Measurements from ENCODE around the gene GPR31. TPM values are rescaled to one million over a fixed set of nuclear protein-coding genes. Genes with fewer than 3 reads are reported as not detected.
"Not testable (repeated sequence)": the region's sequence is repeated elsewhere in the genome, so short reads cannot be mapped to it uniquely, and the experiment has no call there.

GPR31 gene
- not detected for polyA plus RNA-seq (2013, experiment 1 of 2)
- polyA plus RNA-seq (2013, experiment 2 of 2), result not detected

GRCh38 chr6:167157863-167158262, at the start of gene GPR31:
GPR31 (minus strand) TSS chr6:167157980; CDS start chr6:167157831, 149 bp downstream.
- no peak for DNase-seq (ENCODE audit: low spot score)
- Histone ChIP-seq H3K36me3 (replicated peaks in 1 of 2; ENCODE audit: control insufficient read depth in 2 of 2, insufficient read depth in 2 of 2, low read length in 2 of 2) (no peaks in the 10 kb centered on the region), H3K9ac (ENCODE audit: low read depth, low read length, poor library complexity) (peak within 1 kb of the TSS; percentile 46), H2BK5ac (ENCODE audit: low read length) (no peak within 1 kb of the TSS), H3K23ac (ENCODE audit: low read depth, low read length, poor library complexity) (peak within 1 kb of the TSS; percentile 90), H2AK5ac (ENCODE audit: low read depth, low read length) (peak within 1 kb of the TSS; percentile 28), H3K18ac (ENCODE audit: low read length) (peak within 1 kb of the TSS; percentile 69), H4K8ac (ENCODE audit: low read depth, low read length) (no peak within 1 kb of the TSS), H3K9me3 (replicated peaks in 1 of 2; ENCODE audit: control insufficient read depth in 2 of 2, insufficient read depth in 1 of 2, low read depth in 1 of 2, low read length in 2 of 2) (peaks cover 0 to 2% of the 10 kb centered on the region in 2 donors), H3K4me3 (ENCODE audit: low read length in 2 of 2) (peak within 1 kb of the TSS in 1 of 2 donors; percentile 45), H3K14ac (ENCODE audit: low read length) (peak within 1 kb of the TSS; percentile 50), H2BK15ac (ENCODE audit: low read length) (peak within 1 kb of the TSS; percentile 42), H3K4me2 (ENCODE audit: insufficient read depth, low read length, poor library complexity, severe bottlenecking) (no peak within 1 kb of the TSS), H3K4ac (ENCODE audit: low read length) (no peak within 1 kb of the TSS), H4K91ac (ENCODE audit: low read depth, low read length, poor library complexity) (no peak within 1 kb of the TSS), H2AFZ (ENCODE audit: low read length) (no peak within 1 kb of the TSS), H3K79me1 (ENCODE audit: low read depth, low read length) (no peaks in the 10 kb centered on the region), H3K4me1 (ENCODE audit: control insufficient read depth in 2 of 2, insufficient read depth in 1 of 2, low read depth in 1 of 2, low read length in 2 of 2) (peaks cover 0 to 2% of the 10 kb centered on the region in 2 donors), H3K27me3 (ENCODE audit: control insufficient read depth in 3 of 3, insufficient read depth in 3 of 3, low read depth in 1 of 3, low read length in 3 of 3) (peaks cover 0 to 3% (median 0%) of the 10 kb centered on the region in 3 experiments), H3K27ac (replicated peaks; ENCODE audit: low read length) (no peak within 1 kb of the TSS), H2BK12ac (ENCODE audit: low read length) (peak within 1 kb of the TSS; percentile 25), H2BK120ac (ENCODE audit: low read depth, low read length) (peak within 1 kb of the TSS; percentile 21)
- WGBS, 2 donors (ENCODE audit: extremely low coverage in 2 of 2, insufficient read length in 2 of 2, insufficient replicate concordance in 1 of 2), result no CpG with 5 or more reads among the region's 4 CpGs

DNA sequence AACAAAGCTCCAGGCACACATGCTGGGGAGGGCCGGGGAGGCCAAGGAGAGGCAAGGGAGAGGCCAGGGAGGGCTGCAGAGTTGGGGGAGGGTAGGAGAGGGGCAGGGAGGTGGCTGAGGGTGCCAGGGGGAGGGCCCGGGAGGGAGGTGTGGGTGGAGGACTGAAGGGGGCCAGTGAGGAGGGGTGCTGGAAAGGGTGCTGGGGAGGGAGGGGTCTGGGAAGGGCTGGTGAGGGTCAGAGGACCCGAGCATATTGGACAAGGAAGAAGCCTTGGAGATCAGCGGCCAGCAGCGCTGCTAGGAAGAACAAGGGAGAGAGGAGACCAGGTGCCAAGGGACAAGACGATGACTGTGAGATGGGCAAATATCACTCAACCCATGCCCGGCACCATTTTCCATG, 49.7 kb upstream of the GPR31 start:
- no peak overlapping the region for H3K14ac ChIP-seq (ENCODE audit: low read length)
- H3K4me1 ChIP-seq (ENCODE audit: control insufficient read depth in 2 of 2, insufficient read depth in 1 of 2, low read depth in 1 of 2, low read length in 2 of 2), result peaks cover 0 to 4% of the 10 kb centered on the region in 2 donors
- H3K9ac ChIP-seq (ENCODE audit: low read depth, low read length, poor library complexity), result no peak overlapping the region
- no peak overlapping the region for H2BK15ac ChIP-seq (ENCODE audit: low read length)
- H3K27ac ChIP-seq (replicated peaks; ENCODE audit: low read length), result no peak overlapping the region
- peaks cover 0 to 7% (median 0%) of the 10 kb centered on the region in 3 experiments for H3K27me3 ChIP-seq (ENCODE audit: control insufficient read depth in 3 of 3, insufficient read depth in 3 of 3, low read depth in 1 of 3, low read length in 3 of 3)
- H3K36me3 ChIP-seq (replicated peaks in 1 of 2; ENCODE audit: control insufficient read depth in 2 of 2, insufficient read depth in 2 of 2, low read length in 2 of 2), result no peaks in the 10 kb centered on the region
- no peaks in the 10 kb centered on the region for H3K9me3 ChIP-seq (replicated peaks in 1 of 2; ENCODE audit: control insufficient read depth in 2 of 2, insufficient read depth in 1 of 2, low read depth in 1 of 2, low read length in 2 of 2)
- H3K4me2 ChIP-seq (ENCODE audit: insufficient read depth, low read length, poor library complexity, severe bottlenecking), result no peak overlapping the region
- no peak for DNase-seq (ENCODE audit: low spot score)
- H3K79me1 ChIP-seq (ENCODE audit: low read depth, low read length), result no peaks in the 10 kb centered on the region
- H3K4ac ChIP-seq (ENCODE audit: low read length), result no peak overlapping the region
- H2BK12ac ChIP-seq (ENCODE audit: low read length), result no peak overlapping the region
- H3K18ac ChIP-seq (ENCODE audit: low read length), result no peak overlapping the region
- no peak overlapping the region for H2BK120ac ChIP-seq (ENCODE audit: low read depth, low read length)
- H2AK5ac ChIP-seq (ENCODE audit: low read depth, low read length), result no peak overlapping the region
- H2AFZ ChIP-seq (ENCODE audit: low read length), result no peak overlapping the region
- H3K23ac ChIP-seq (ENCODE audit: low read depth, low read length, poor library complexity), result no peak overlapping the region
- H4K8ac ChIP-seq (ENCODE audit: low read depth, low read length), result peak overlapping the region; percentile 21
- no peak overlapping the region for H2BK5ac ChIP-seq (ENCODE audit: low read length)
- WGBS, 2 donors (ENCODE audit: extremely low coverage in 2 of 2, insufficient read length in 2 of 2, insufficient replicate concordance in 1 of 2), result no CpG with 5 or more reads among the region's 7 CpGs
- no peak overlapping the region for H3K4me3 ChIP-seq (ENCODE audit: low read length in 2 of 2)
- H4K91ac ChIP-seq (ENCODE audit: low read depth, low read length, poor library complexity), result no peak overlapping the region

- H3K27me3 ChIP-seq (ENCODE audit: control insufficient read depth in 3 of 3, insufficient read depth in 3 of 3, low read depth in 1 of 3, low read length in 3 of 3); H3K4me1 ChIP-seq (ENCODE audit: control insufficient read depth in 2 of 2, insufficient read depth in 1 of 2, low read depth in 1 of 2, low read length in 2 of 2); H3K36me3 ChIP-seq (replicated peaks in 1 of 2; ENCODE audit: control insufficient read depth in 2 of 2, insufficient read depth in 2 of 2, low read length in 2 of 2); H3K23ac ChIP-seq (ENCODE audit: low read depth, low read length, poor library complexity); H2AK5ac ChIP-seq (ENCODE audit: low read depth, low read length); H2BK5ac ChIP-seq (ENCODE audit: low read length); H3K9ac ChIP-seq (ENCODE audit: low read depth, low read length, poor library complexity); H3K4me3 ChIP-seq (ENCODE audit: low read length in 2 of 2); H3K27ac ChIP-seq (replicated peaks; ENCODE audit: low read length); H4K91ac ChIP-seq (ENCODE audit: low read depth, low read length, poor library complexity); H3K79me1 ChIP-seq (ENCODE audit: low read depth, low read length); H2AFZ ChIP-seq (ENCODE audit: low read length); H3K4me2 ChIP-seq (ENCODE audit: insufficient read depth, low read length, poor library complexity, severe bottlenecking); H3K4ac ChIP-seq (ENCODE audit: low read length); H3K18ac ChIP-seq (ENCODE audit: low read length); H3K14ac ChIP-seq (ENCODE audit: low read length); H3K9me3 ChIP-seq (replicated peaks in 1 of 2; ENCODE audit: control insufficient read depth in 2 of 2, insufficient read depth in 1 of 2, low read depth in 1 of 2, low read length in 2 of 2); H4K8ac ChIP-seq (ENCODE audit: low read depth, low read length); DNase-seq (ENCODE audit: low spot score); H2BK120ac ChIP-seq (ENCODE audit: low read depth, low read length); H2BK12ac ChIP-seq (ENCODE audit: low read length); H2BK15ac ChIP-seq (ENCODE audit: low read length): not testable (repeated sequence)
- no CpG with 5 or more reads among the region's 11 CpGs for WGBS, 2 donors (ENCODE audit: extremely low coverage in 2 of 2, insufficient read length in 2 of 2, insufficient replicate concordance in 1 of 2)
Measured at GRCh38 chr6:167205316-167205715, 47.5 kb upstream of the GPR31 start.

GRCh38 chr6:167204059-167204348, 46.2 kb upstream of the GPR31 start:
- not testable (repeated sequence) for H3K27ac ChIP-seq (replicated peaks; ENCODE audit: low read length); H4K91ac ChIP-seq (ENCODE audit: low read depth, low read length, poor library complexity); DNase-seq (ENCODE audit: low spot score)

More at GRCh38 chr6:167204059-167204348, 46.2 kb upstream of the GPR31 start:
- H3K27me3 ChIP-seq (ENCODE audit: control insufficient read depth in 3 of 3, insufficient read depth in 3 of 3, low read depth in 1 of 3, low read length in 3 of 3); H3K4me2 ChIP-seq (ENCODE audit: insufficient read depth, low read length, poor library complexity, severe bottlenecking); H3K14ac ChIP-seq (ENCODE audit: low read length); H2BK5ac ChIP-seq (ENCODE audit: low read length); H2AFZ ChIP-seq (ENCODE audit: low read length); H3K18ac ChIP-seq (ENCODE audit: low read length); H3K4me1 ChIP-seq (ENCODE audit: control insufficient read depth in 2 of 2, insufficient read depth in 1 of 2, low read depth in 1 of 2, low read length in 2 of 2); H3K9me3 ChIP-seq (replicated peaks in 1 of 2; ENCODE audit: control insufficient read depth in 2 of 2, insufficient read depth in 1 of 2, low read depth in 1 of 2, low read length in 2 of 2); H2BK15ac ChIP-seq (ENCODE audit: low read length); H3K4me3 ChIP-seq (ENCODE audit: low read length in 2 of 2); H2AK5ac ChIP-seq (ENCODE audit: low read depth, low read length); H3K4ac ChIP-seq (ENCODE audit: low read length); H4K8ac ChIP-seq (ENCODE audit: low read depth, low read length); H3K36me3 ChIP-seq (replicated peaks in 1 of 2; ENCODE audit: control insufficient read depth in 2 of 2, insufficient read depth in 2 of 2, low read length in 2 of 2); H3K23ac ChIP-seq (ENCODE audit: low read depth, low read length, poor library complexity); H2BK12ac ChIP-seq (ENCODE audit: low read length); H3K9ac ChIP-seq (ENCODE audit: low read depth, low read length, poor library complexity); H3K79me1 ChIP-seq (ENCODE audit: low read depth, low read length); H2BK120ac ChIP-seq (ENCODE audit: low read depth, low read length): not testable (repeated sequence)
- no CpG with 5 or more reads among the region's 10 CpGs for WGBS, 2 donors (ENCODE audit: extremely low coverage in 2 of 2, insufficient read length in 2 of 2, insufficient replicate concordance in 1 of 2)
